GM19438 (cell line): ENCODE measurements around the gene SYNC.
"Not testable (repeated sequence)": the region's sequence is repeated elsewhere in the genome, so short reads cannot be mapped to it uniquely, and the experiment has no call there.

Experiments used
- ATAC-seq: cut with Tn5 transposase; IDR thresholded peaks from one replicate; pipeline ENCODE4 v1.9.1; 2021; ENCODE audit warnings: low read depth; ENCODE audit not compliant: unreplicated experiment

Gene SYNC

GRCh38 chr1:32647308-32648134 lies 55.0 kb downstream of the SYNC start:
- no peak for ATAC-seq

GRCh38 chr1:32644426-32644825 lies 58.1 kb downstream of the SYNC start:
- ATAC-seq, result no peak

DNA sequence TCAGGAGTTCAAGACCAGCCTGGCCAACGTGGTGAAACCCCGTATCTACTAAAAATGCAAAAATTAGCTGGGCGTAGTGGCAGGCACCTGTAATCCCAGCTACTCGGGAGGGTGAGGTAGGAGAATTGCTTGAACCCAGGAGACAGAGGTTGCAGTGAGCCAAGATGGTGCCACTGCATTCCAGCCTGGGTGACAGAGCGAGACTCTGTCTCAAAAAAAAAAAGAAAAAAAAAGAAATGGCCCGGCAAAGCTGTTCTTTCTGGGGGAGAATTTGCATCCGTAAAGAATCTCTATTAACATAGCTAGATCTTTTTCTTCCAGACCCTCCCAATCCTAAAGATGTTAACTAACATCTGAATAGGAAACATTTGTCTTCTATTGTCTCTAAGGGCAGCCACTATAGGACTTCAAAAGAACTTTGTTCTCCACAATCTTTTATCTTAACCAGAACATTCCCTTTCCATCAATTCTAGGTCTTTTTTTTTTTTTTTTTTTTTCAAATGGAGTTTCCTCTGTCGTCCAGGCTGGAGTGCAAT lies 60.2 kb downstream of the SYNC start:
- not testable (repeated sequence) for ATAC-seq

DNA sequence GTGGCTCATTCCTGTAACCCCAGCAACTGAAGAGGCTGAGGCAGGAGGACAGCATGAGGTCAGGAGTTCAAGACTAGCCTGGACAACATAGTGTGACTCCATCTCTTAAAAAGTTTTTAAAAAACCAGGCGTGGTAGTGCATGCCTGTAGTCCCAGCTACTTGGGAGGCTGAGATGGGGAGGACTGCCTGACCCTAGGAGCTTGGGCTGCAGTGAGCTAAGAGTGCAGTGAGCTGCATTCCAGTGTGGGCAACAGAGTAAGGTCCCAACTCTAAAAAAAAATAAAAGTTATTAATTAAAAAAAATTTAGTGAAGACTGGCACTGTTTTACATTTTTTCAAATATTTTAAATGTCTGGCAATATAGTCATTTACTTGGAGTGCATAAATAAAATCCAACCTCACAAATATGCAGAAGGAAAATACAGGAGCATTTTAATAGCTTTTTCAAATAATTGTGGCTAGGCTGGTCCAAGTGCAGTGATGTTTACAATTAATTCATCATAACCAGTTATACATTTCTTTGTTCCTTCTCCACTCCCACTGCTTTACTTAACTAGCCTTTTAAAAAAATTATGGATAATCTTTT lies 63.0 kb downstream of the SYNC start:
- no peak for ATAC-seq

GRCh38 chr1:32636914-32637645 lies 65.5 kb downstream of the SYNC start:
- ATAC-seq, result no peak

- ATAC-seq, result no peak
Measured at GRCh38 chr1:32635508-32636277, 66.9 kb downstream of the SYNC start.

DNA sequence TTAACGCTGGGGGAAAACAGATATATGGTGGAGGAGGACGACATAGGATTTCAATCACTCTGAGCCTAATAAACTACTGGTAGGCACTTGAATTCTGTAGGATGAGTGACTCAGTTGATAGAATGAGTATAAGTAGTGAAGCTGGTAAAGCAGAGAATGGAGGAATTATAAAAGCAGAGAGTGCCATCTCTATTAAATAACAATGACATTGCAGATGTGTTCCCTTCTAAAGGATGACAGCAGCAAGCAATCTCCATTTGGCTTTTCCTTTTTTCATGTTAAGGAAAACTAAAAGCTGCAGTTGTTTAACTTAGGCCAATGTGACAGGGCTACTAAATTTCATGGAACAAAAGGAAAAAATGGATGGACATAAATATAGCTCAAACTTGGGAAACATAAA lies 69.7 kb downstream of the SYNC start:
- no peak for ATAC-seq

DNA sequence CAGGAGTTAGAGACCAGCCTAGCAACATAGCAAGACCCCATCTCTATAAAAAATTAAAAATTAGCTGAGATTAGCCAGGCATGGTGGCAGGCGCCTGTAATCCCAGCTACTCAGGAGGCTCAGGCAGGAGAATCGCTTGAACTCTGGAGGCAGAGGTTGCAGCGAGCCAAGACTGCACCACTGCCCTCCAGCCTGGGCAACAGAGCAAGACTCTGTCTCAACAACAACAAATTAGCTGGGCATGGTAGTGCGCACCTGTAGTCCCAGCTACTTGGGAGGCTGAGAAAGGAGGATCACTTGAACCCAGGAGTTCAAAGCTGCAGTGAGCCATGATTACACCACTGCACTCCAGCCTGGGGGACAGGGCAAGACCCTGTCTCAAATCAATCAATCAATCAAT lies 72.4 kb downstream of the SYNC start:
- not testable (repeated sequence) for ATAC-seq
